ENCODE data around the gene KIF25.

Gene KIF25

GRCh38 chr6:168053086-168053956 is 55.9 kb downstream of the KIF25 start:
- FAIRE-seq, result no peak

DNA sequence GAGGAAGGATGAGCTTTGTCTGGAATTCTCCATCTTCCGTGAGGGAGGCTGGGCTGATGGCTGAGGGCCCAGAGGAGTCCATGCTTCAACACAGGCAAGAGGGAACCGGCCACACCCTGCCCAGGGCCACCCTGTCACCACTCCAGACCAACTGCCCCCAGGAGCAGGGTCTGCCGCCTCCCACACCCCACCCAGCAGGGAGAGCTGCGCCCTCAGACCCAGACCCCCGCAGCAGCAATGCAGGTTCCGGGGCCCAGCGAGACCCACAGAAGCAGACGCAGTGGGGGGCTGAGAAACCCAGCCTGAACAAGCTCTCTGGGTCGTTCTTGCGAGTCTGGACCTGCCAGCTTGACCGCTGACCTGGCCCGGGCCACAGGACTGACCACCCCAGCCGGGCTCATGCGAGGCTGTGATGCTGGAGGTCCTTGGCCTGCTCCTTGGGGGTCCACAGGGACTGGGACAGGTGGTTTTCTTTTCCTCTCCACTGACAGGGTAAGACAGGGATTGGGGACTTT is 56.5 kb downstream of the KIF25 start:
- FAIRE-seq, result no peak

DNA sequence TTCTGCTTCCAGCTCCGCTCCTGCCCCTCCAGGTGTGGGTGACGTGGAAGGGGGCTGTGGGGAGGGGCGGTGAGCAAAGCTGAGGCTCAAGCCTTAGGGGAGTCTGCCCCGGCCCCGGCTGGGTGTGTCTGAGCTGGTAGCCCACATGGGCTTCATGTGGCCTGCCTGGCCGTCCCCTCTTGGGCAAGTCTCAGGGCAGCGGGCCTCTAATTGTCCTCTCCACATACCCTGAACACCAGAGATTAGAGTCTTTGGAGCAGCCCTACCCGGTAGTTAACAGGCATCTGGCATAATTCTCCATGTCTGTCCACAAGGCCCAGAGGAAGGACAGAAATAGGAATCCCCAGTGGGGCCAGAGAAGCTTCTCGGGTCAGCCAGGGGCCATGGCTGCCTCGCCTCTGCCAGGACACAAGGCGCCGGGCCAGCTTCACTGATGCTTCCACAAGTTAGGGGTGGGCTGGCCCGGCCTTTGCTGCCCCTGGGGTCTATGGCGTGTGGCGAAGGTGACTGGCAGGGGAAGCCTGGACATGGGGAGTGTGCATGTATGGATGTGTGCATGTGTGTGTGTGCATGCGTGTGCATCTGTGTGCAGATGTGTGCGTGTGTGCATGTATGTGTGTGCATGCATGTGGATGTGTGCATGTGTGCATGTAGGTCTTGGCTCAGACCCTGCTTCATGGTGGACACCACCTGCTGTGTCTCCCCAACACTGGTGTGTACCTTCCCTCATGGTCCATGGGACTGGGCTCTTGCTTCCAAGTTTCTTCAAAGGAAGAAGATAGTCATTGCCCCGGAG is 57.5 kb downstream of the KIF25 start:
- FAIRE-seq, result no peak

DNA sequence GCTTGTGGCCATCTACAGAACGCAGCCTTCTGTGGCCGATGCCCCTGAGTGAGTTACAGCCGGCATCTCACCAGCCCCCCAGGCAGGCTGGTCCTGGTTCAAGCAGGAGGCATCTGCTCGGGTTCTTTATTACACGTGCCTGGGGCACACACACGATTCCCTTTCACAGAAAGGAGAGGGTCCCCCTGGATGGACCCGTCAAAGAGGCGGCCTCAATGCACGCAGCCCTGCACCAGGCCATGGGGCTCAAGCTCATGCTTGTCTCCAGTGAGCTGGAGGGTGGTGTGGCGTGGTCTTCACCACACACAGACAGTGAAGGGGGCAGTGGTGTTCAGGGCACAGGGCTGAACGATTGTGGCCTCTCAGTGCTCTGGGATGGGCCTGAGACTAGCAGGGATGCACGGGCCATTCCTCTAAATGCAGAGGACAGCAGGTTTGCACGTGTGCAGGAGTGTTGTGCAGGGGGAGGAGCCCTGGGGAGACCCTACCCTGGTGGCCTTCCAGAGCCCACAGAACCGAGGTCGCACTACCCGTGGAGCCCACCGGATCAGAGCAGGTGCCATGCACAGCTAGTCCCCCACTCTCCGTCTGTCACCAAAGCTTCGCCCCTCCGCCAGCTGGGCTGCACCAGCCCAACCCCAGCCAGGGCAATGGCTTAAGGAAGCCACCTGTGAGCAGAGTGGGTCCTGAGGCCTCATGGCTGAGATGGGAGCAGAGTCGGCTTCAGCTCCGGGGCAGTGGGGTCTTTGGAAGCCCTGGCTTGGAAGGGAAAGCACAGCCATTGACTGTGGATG is 58.4 kb downstream of the KIF25 start:
- FAIRE-seq, result no peak

DNA sequence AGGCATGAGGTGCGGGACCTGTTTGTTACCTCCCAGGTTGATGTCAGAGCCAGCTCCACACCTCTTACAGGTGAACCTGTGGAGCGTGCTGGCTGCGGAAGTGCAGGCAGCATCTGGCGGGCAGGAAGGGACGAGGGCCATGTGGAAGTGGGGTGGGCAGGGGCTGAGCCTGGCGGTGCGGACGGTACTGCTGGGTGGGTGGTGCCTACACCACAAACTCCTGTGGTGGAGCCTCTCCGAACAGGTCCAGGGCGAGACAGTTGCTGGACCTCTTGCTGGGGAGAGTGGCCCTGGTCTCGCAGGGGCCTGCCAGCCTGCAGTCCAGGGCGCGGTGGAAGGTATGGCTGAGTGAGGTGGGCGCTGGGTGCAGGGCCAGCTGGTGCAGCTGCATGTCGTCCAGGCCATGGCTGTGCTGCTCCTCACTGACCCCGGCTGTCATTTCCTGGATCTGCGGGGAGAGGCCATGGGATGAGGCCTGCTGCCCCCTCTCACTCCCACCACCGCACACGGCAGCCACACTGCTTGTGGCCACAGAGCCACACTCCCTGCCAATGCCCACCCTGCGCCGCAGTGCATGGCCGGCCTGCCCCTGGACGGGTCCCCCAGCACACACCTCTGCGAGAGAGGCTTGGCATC is 59.5 kb downstream of the KIF25 start:
- no peak for FAIRE-seq

DNA sequence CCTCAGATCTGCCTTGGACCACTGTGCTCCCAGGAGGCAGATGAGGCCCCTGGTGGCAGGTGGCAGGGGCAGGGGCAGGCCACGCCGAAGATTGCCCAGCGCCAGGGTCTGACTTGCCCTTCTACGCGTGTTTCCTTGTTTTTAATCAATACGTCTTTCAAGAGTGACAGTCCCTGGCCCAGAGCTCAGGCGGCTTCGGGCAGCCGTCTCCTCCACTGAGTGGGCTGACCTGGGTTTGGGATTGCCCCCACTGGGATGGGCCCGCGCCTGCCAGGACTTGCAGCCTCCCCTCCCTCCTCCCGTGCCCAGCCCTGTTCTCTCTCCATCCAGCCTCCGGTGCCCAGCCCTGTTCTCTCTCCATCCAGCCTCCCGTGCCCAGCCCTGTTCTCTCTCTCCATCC is 60.4 kb downstream of the KIF25 start:
- no peak for FAIRE-seq

DNA sequence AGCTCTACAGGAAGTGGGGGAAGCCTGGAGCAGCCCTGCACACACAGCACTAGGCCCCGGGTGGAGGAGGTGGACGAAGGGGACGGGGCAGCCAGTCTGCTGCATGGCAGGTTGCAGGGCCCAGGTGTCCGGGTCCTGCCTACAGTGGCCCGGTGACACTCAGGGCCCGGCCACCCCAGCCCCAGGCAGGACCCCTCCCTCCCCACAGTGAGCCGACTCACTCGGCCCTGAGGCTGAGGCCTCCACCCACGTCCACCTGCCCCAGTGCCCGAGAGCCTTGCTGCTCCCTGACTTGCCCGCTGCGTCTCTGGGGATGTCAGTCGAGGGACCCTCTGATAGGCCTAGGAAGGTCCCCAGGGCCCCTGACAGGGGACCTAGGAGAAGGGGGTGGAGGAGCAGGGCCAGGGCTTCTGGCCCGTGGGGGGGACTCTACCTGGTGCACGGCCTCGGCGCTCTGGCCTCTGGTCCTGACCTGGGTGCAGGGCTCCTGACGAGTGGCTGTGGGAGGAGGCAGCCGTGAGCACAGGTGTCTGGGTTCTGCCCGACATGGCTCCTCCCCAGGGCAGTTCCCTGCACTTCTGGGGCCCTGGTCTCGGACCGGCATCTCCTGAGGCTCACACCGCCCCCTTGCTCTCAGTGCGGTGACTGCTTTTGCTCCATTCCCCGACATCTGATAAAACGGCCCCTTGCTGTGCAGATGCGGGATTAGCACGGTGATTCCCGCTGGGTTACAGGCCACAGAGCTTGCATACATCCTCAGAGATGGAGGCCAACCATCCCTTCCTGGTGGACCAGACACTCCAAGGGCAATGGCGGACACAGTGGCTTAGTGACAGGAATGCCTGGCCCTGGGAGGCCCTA is 61.5 kb downstream of the KIF25 start:
- no peak for FAIRE-seq

DNA sequence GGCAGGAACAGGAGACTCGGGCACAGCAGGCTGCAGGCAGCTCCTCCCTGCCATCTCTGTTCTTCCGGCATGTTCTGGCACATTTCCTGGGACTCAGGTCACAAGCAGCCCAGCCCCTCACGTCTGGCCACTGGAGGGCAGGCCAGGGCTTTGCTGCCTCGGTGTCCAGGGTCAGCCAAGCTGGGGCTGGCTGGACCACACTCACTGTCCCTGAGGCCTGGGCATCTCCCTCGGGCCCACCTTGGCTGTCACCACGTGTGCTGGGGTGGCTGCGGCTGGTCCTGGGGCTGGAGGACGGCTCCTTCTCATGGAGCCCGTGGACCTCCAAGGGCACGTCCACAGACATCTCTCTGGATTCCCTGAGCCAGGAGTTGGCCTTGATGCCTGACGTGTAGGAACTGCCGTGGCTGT is 63.1 kb downstream of the KIF25 start:
- FAIRE-seq, result no peak

DNA sequence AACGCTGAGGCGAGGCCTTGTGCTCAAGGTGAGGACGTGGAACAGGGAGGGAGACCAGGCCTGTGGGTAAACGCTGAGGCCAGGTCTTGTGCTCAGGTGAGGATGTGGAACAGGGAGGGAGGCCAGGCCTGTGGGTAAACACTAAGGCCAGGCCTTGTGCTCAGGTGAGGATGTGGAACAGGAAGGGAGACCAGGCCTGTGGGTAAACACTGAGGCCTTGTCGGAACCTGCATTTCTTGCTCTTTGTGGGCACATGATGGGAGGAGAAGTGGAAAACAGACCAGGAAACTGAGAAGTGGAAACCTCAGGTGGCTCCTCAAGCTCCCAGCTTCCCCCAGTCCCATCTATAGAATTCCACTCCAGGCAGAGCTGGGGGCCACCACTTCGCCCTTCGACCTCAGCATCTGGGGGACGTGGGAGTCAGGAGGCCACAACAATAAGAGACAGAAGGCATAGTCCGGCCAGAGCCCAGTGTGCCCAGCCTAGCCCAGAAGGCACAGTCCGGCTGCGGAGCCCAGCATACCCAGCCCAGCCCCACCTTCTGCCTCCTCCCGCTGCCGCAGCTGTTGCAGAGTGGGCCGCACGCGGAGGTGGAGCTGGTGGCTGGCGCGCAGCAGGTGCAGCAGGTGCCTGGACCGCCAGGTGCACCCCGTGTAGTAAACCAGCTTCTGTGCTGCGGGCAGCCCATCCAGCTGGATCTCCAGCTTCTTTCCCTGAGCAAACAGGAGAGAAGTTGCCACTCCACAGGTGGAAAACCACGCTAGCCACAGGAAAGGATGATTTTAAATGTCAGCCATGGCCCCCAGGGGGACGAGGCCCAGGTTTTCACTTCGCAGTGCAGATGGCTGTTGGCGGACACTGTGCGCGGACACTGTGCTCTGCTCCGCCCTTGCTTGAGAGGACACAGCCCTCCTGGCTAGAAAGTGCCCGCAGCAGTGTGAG is 64.1 kb downstream of the KIF25 start:
- FAIRE-seq, result no peak

DNA sequence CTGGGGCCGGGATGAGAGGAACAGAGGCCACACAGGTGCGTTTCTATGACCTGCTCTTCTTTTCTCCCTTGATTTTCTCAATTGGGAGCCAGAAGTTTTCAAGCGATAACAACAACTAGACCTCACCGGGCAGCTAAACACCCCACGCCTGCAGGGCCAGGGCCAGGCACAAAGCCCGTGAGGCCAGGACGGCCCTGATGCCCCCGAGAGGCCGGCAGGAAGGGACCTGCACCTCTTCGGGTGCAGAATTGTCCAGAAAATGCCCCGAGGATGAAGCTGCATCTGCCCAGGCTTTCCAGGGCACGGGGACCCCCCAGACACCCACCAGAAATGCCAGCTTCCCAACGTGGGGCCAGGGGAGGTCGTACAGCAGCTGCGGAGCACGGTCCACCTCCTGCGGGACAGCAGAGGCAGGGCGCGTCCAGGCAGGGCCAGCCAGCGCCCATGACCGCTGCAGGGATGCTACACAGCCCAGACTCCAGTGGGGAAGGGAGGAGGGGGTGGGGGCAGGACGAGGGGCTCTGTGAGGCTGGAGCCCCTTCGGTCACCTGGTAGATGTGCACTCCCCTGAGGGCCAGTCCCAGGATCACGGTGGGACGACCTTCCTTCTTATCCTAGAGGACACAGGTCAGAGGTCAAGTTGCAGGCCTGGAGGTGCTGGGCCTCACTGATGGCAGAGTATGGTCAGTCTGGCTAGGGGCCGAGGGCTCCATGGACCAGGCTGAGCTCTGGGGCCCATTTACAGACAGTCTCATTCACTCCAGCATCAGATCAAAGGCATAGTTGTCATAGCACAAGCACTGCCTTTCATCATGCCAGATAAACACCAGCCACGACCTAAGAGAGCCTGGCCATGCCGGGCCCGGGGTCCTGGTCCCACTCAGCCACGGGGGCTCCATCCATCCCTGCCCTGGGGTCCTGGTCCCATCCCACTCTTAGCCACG is 65.1 kb downstream of the KIF25 start:
- FAIRE-seq, result no peak

DNA sequence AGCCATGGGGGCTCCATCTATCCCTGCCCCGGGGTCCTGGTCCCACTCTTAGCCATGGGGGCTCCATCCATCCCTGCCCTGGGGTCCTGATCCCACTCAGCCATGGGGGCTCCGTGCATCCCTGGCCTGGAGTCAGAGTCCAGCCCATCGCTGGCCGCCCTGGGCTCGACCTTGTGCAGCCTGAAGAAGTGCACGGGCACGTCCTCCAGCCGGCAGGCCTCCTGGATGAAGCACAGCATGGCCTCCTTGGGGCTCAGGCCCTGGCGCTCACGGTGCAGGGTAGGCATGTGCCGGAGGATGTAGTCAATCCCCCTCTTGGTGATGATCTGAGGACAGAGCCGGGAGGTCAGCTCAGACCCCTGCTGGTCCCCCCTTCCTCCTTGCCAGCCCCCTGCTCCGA is 66.0 kb downstream of the KIF25 start:
- no peak for FAIRE-seq

GRCh38 chr6:168064226-168064807 is 66.8 kb downstream of the KIF25 start:
- FAIRE-seq, result no peak

DNA sequence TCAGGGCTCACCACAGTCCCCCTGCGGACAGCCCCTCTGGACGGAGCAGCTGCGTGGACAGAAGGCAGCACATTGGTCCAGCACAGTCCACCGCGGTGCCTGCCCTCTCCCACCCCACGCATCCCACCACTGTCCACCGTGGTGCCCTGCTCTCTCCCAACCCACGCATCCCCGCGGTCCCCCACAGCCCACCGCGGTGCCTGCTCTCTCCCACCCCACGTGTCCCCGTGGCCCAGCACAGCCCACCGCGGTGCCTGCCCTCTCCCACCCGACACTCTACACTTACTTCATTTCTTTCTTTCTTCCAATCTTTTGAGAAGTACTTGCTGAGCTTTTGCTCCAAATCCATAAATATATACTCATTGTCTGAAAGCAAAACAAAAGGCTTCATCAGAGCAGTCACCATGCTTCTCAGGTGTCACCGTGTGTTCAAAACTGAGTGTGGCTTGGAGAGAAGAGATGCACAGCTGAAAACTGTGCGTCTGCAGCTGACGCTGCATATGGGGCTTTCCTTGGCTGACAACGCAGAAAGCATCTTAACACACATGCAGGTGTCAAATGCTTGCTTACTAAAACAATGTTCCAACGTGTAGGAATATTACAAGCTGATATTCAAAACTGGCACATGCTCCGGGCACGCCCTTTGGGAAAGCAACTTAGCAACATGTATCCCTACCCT is 69.7 kb downstream of the KIF25 start:
- no peak for FAIRE-seq

DNA sequence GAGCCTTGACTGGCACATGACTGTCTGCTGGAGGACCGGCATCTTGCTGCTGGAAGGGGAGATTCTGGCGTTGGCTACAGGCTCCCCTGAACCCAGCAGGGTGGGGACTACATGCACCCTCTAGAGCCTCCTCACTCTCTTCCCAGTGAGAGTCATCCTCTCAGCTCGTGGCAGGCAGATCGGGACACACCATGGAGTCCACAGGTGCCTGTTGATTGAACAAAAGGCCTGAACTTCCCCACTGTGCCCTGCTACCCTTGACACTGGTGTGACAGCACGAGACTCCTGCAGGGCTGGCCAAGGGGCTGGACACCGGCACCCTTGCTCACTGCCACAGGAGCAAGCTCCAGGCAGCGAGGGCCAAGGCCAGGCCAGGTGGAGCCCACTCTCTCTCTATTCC is 73.3 kb downstream of the KIF25 start:
- no peak for FAIRE-seq

GRCh38 chr6:168071620-168072019 is 74.1 kb downstream of the KIF25 start:
- FAIRE-seq, result no peak

DNA sequence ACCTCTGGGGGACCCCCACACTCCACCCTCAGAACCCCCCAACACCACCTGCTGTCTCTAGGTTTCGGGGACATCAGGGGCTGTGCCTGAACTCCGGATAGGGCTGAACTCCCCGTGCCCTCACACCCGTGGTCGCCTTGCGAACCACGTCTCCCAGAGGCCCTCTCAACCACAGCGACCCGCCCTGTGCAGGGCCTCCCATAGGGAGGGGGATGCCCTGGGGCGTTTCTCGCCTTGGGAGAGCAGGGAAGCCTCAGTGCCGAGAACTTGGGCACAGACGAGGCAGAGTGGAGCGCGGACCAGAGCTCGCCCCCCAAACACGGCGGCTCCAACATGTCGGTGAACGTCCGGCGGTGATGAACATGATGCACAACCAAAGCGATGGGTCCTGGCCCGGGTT is 74.8 kb downstream of the KIF25 start:
- no peak for FAIRE-seq

GRCh38 chr6:168072730-168073129 is 75.3 kb downstream of the KIF25 start:
- no peak for FAIRE-seq

Measured in G401.6 (cell line).